ENCODE measurements around the gene TNFRSF9.

The TNFRSF9 gene

GRCh38 chr1:7985851-7986612 lies 45.4 kb upstream of the TNFRSF9 start:
- peaks cover 36% of the 10 kb centered on the region for H3K36me3 ChIP-seq (ENCODE audit: low read depth)
- DNase-seq (ENCODE audit: low spot score) = no peak
- H3K9me3 ChIP-seq (ENCODE audit: severe bottlenecking) = no peaks in the 10 kb centered on the region
- H3K27ac ChIP-seq (ENCODE audit: poor library complexity, severe bottlenecking) = no peak overlapping the region
- peaks cover 7% of the 10 kb centered on the region for H3K4me1 ChIP-seq (ENCODE audit: insufficient read depth, poor library complexity, severe bottlenecking)
- no peaks in the 10 kb centered on the region for H3K27me3 ChIP-seq (ENCODE audit: insufficient read depth, poor library complexity, severe bottlenecking)
- H3K4me3 ChIP-seq (ENCODE audit: severe bottlenecking) = no peak overlapping the region
- no peak for TF ChIP-seq CTCF (IDR thresholded peaks at IDR 0.05; ENCODE audit: poor library complexity, severe bottlenecking)
- ATAC-seq (ENCODE audit: low read depth) = no peak

- H3K36me3 ChIP-seq (ENCODE audit: low read depth) = peaks cover 40% of the 10 kb centered on the region
- no peaks in the 10 kb centered on the region for H3K27me3 ChIP-seq (ENCODE audit: insufficient read depth, poor library complexity, severe bottlenecking)
- H3K27ac ChIP-seq (ENCODE audit: poor library complexity, severe bottlenecking) = no peak overlapping the region
- no peak for TF ChIP-seq CTCF (IDR thresholded peaks at IDR 0.05; ENCODE audit: poor library complexity, severe bottlenecking)
- no peak overlapping the region for H3K4me3 ChIP-seq (ENCODE audit: severe bottlenecking)
- ATAC-seq (ENCODE audit: low read depth) (no peak), DNase-seq (ENCODE audit: low spot score) (no peak)
- no peaks in the 10 kb centered on the region for H3K9me3 ChIP-seq (ENCODE audit: severe bottlenecking)
- H3K4me1 ChIP-seq (ENCODE audit: insufficient read depth, poor library complexity, severe bottlenecking) = peaks cover 7% of the 10 kb centered on the region
These were observed 44.2 kb upstream of the TNFRSF9 start for GRCh38 chr1:7984811-7985210.

- Histone ChIP-seq H3K36me3 (ENCODE audit: low read depth) (peaks cover 55% of the 10 kb centered on the region), H3K27ac (ENCODE audit: poor library complexity, severe bottlenecking) (peak overlapping the region; percentile 30), H3K27me3 (ENCODE audit: insufficient read depth, poor library complexity, severe bottlenecking) (no peaks in the 10 kb centered on the region), H3K4me1 (ENCODE audit: insufficient read depth, poor library complexity, severe bottlenecking) (peaks cover under 1% of the 10 kb centered on the region), H3K9me3 (ENCODE audit: severe bottlenecking) (no peaks in the 10 kb centered on the region), H3K4me3 (ENCODE audit: severe bottlenecking) (no peak overlapping the region)
- ATAC-seq (ENCODE audit: low read depth) = no peak
- DNase-seq (ENCODE audit: low spot score) = no peak
- no peak for TF ChIP-seq CTCF (IDR thresholded peaks at IDR 0.05; ENCODE audit: poor library complexity, severe bottlenecking)
These were observed 42.6 kb upstream of the TNFRSF9 start for GRCh38 chr1:7983086-7983778.

- no peak for DNase-seq (ENCODE audit: low spot score)
- no peak for ATAC-seq (ENCODE audit: low read depth)
- Histone ChIP-seq H3K4me3 (ENCODE audit: severe bottlenecking) (no peak overlapping the region), H3K36me3 (ENCODE audit: low read depth) (peaks cover 75% of the 10 kb centered on the region), H3K9me3 (ENCODE audit: severe bottlenecking) (no peaks in the 10 kb centered on the region), H3K27me3 (ENCODE audit: insufficient read depth, poor library complexity, severe bottlenecking) (no peaks in the 10 kb centered on the region), H3K4me1 (ENCODE audit: insufficient read depth, poor library complexity, severe bottlenecking) (no peaks in the 10 kb centered on the region), H3K27ac (ENCODE audit: poor library complexity, severe bottlenecking) (peak overlapping the region; percentile 30)
- TF ChIP-seq CTCF (IDR thresholded peaks at IDR 0.05; ENCODE audit: poor library complexity, severe bottlenecking) = no peak
These were observed 40.3 kb upstream of the TNFRSF9 start for GRCh38 chr1:7980984-7981383.

Measured in RWPE2 (cell line).